HepG2 (cell line): Measurements from ENCODE around the gene ARPC1A. TPM values are rescaled to one million over a fixed set of nuclear protein-coding genes. Genes with fewer than 3 reads are reported as not detected.

ENCODE experiments used
- ATAC-seq: fragments of 200-7000 bp; cut with Tn5 transposase; 3 replicates; pipeline ENCODE4 v1.9.1; 2020; ENCODE audit warnings: mild to moderate bottlenecking, moderate library complexity
- BruUV-seq: library from RNA; stranded (reverse); fragments of 400-500 nt; replicated peaks from 2 replicates; lab custom pipeline; 2021; lab: Mats Ljungman, UMichigan
- CTCF ChIA-PET: fragments of 300-600 bp; formaldehyde crosslinking; extraction: SDS; loops from one replicate; lab custom pipeline; 2021; ENCODE audit warnings: low total read pairs, inconsistent platforms, low intra/inter-chr PET ratio; lab: Yijun Ruan, JAX
- POLR2A ChIA-PET: fragments of 350-600 bp; sonication (Branson Sonifier 250); formaldehyde crosslinking; loops from one replicate; lab custom pipeline; 2020; ENCODE audit warnings: antibody characterized with exemption, inconsistent platforms; lab: Yijun Ruan, JAX
- DNase-seq: peaks from one replicate; pipeline ENCODE4 v3.0.0-alpha.2; 2015; ENCODE audit warnings: low spot score
- FAIRE-seq: peaks from 3 replicates; lab custom pipeline; 2011; peaks lifted over from hg19 to GRCh38; lab: Jason Lieb, UNC
- H2AFZ ChIP-seq: one replicate; pipeline ENCODE4 v1.6.1; 2011; ENCODE audit warnings: low read length, inconsistent platforms
- H3K27ac ChIP-seq: fragments of 300-600 bp; 3 replicates; pipeline ENCODE4 v1.8.0; 2011; ENCODE audit warnings: mixed run types, mild to moderate bottlenecking, mixed read lengths, low read length, inconsistent platforms; ENCODE audit not compliant: insufficient read depth; ENCODE audit errors: extremely low read length
- H3K27me3 ChIP-seq, 2 experiments: fragments of 200-600 bp in 1 of 2; 2 replicates in 1 of 2; 3 replicates in 1 of 2; pipeline versions ENCODE4 v1.6.0 to v1.8.0; 2011; ENCODE audit warnings: low read length in 2 of 2, mild to moderate bottlenecking in 2 of 2, moderate library complexity in 2 of 2, inconsistent platforms in 1 of 2; ENCODE audit not compliant: insufficient read depth in 2 of 2, control insufficient read depth in 1 of 2
- H3K36me3 ChIP-seq, 2 experiments: fragments of 200-600 bp in 1 of 2; replicated peaks in 1 of 2; 2 replicates in 1 of 2; 3 replicates in 1 of 2; pipeline versions ENCODE4 v1.5.1 to v1.8.0; 2011; ENCODE audit warnings: low read length in 2 of 2, inconsistent platforms in 1 of 2; ENCODE audit not compliant: insufficient read depth in 2 of 2, control insufficient read depth in 1 of 2
- H3K4me1 ChIP-seq: 2 replicates; pipeline ENCODE4 v1.5.1; 2012; ENCODE audit warnings: low read length, inconsistent platforms; ENCODE audit not compliant: insufficient read depth
- H3K4me2 ChIP-seq: 2 replicates; pipeline ENCODE4 v1.6.0; 2011; ENCODE audit warnings: low read depth, low read length, inconsistent platforms
- H3K4me3 ChIP-seq, 3 experiments: fragments of 200-600 bp in 1 of 3; sonication (generic), shearing (Covaris generic) in 1 of 3; replicated peaks in 1 of 3; 2 replicates each; pipeline ENCODE4 v1.5.1; 2011 to 2016; ENCODE audit warnings: low read length in 3 of 3, inconsistent platforms in 2 of 3, low read depth in 2 of 3, mild to moderate bottlenecking in 2 of 3, control low read depth in 1 of 3, mixed read lengths in 1 of 3; ENCODE audit not compliant: insufficient read depth in 1 of 3
- H3K79me2 ChIP-seq: one replicate; pipeline ENCODE4 v1.6.1; 2011; ENCODE audit warnings: low read length, inconsistent platforms; ENCODE audit not compliant: insufficient read depth
- H3K9ac ChIP-seq: 2 replicates; pipeline ENCODE4 v1.6.0; 2011; ENCODE audit warnings: mild to moderate bottlenecking, low read depth, low read length, inconsistent platforms; ENCODE audit not compliant: insufficient read depth
- H3K9me3 ChIP-seq: 2 replicates; pipeline ENCODE4 v1.5.1; 2012; ENCODE audit warnings: mild to moderate bottlenecking, low read length
- H4K20me1 ChIP-seq: 2 replicates; pipeline ENCODE4 v1.6.0; 2011; ENCODE audit warnings: inconsistent platforms, mild to moderate bottlenecking, low read length, moderate library complexity; ENCODE audit not compliant: insufficient read depth
- CEBPZ ChIP-seq: IDR thresholded peaks from 2 replicates; pipeline ENCODE4 v1.6.1; 2012; ENCODE audit warnings: low read length, improper control_type of control experiment
- GZF1 ChIP-seq: sonication (generic); formaldehyde crosslinking; IDR thresholded peaks from 2 replicates; pipeline ENCODE4 v1.5.1; 2020; ENCODE audit warnings: mild to moderate bottlenecking, missing genetic modification reagents
- IRF1 ChIP-seq: sonication (generic); formaldehyde crosslinking; IDR thresholded peaks from 2 replicates; pipeline ENCODE4 v1.4.0; 2020; ENCODE audit warnings: low read depth, mild to moderate bottlenecking, missing genetic modification reagents
- JUND ChIP-seq: sonication (generic); formaldehyde crosslinking; IDR thresholded peaks from 2 replicates; pipeline ENCODE4 v1.8.0; 2022; ENCODE audit warnings: mild to moderate bottlenecking, missing genetic modification reagents
- MAFF ChIP-seq: IDR thresholded peaks from 2 replicates; pipeline ENCODE4 v1.6.1; 2011; ENCODE audit warnings: low read depth, low read length, improper control_type of control experiment
- MAFK ChIP-seq, 2 experiments: IDR thresholded peaks in 1 of 2; conservative IDR thresholded peaks in 1 of 2; 2 replicates each; pipeline ENCODE4 v1.6.1; 2011; ENCODE audit warnings: improper control_type of control experiment in 2 of 2, low read length in 2 of 2
- MATR3 ChIP-seq: sonication (generic); formaldehyde crosslinking; IDR thresholded peaks from 2 replicates; pipeline ENCODE4 v1.4.0; 2020; ENCODE audit warnings: missing genetic modification reagents
- WGBS: methylation state at CpG from one replicate; pipeline ENCODE4 v1.1.6; 2017; ENCODE audit warnings: low lambda C conversion rate; 5-methylcytosine and 5-hydroxymethylcytosine counted together
- in situ Hi-C: cut with HindIII; loops from 2 replicates; pipeline ENCODE4 v1.10.0; 2017; ENCODE audit warnings: low pct_unique_long_range_greater_than_20kb; ENCODE audit not compliant: extremely low pct_ligation_motif_present
- intact Hi-C: fragments of 100-400 bp; cut with micrococcal nuclease; formaldehyde crosslinking; loops from one replicate; pipeline ENCODE4 v1.10.0; 2022; ENCODE audit not compliant: unreplicated experiment
- polyA plus RNA-seq, 8 experiments: library from polyadenylated mRNA; depleted of rRNA in 3 of 8; stranded (reverse) in 7 of 8; unstranded in 1 of 8; fragments of >200 nt; fragmentation: Illumina TruSeq in 4 of 8; extraction: Trizol in 4 of 8; gene quantifications; 2 replicates each; pipeline versions ENCODE4 v1.2.1 to v1.2.3, GENCODE V29; 2011 to 2016; ENCODE audit warnings: low read depth in 4 of 8, missing spikeins in 1 of 8, mixed read lengths in 1 of 8; ENCODE audit not compliant: insufficient read depth in 1 of 8
- total RNA-seq, 5 experiments: library from RNA; depleted of rRNA; stranded (reverse); fragments of >200 nt; fragmentation: Illumina TruSeq; extraction: Trizol; gene quantifications; 2 replicates each; pipeline ENCODE4 v1.2.3, GENCODE V29; 2016; ENCODE audit warnings: low read depth in 1 of 5

The ARPC1A gene
- total and polyA plus RNA-seq, 2 of the 13 experiments (the other 11 are each of a cell fraction or from before 2014, with no cell fraction given) = 44.3 to 88.5 TPM

- Histone ChIP-seq H3K4me2 (no peak overlapping the region), H3K4me3 (no peak overlapping the region), H3K9ac (no peak overlapping the region), H3K4me1 (no peaks in the 10 kb centered on the region), H3K9me3 (no peaks in the 10 kb centered on the region), H4K20me1 (no peaks in the 10 kb centered on the region), H3K27ac (no peak overlapping the region), H3K79me2 (no peaks in the 10 kb centered on the region), H3K27me3 (no peaks in the 10 kb centered on the region), H2AFZ (no peak overlapping the region), H3K36me3 (peaks cover 21 to 63% of the 10 kb centered on the region in 2 experiments; a peak in 4 of 5 replicates)
- WGBS = 98% methylated on average over 7 of the region's 7 CpGs
- DNase-seq (no peak), ATAC-seq (no peak), FAIRE-seq (no peak)
- TF ChIP-seq JUND (CRISPR knock-in tag) (no peak), MATR3 (CRISPR knock-in tag) (no peak), GZF1 (CRISPR knock-in tag) (no peak), CEBPZ (no peak), IRF1 (CRISPR knock-in tag) (no peak), MAFK (conservative IDR thresholded peaks at IDR 0.05 in 1 of 2, IDR thresholded peaks at IDR 0.05 in 1 of 2; ENCODE audit: low read length in 2 of 2) (peak; percentile 63 to 77), MAFF (peak; percentile 70)
- ChIA-PET CTCF (no interaction called here), POLR2A (no interaction called here)
- intact Hi-C loops = no loop called here
- in situ Hi-C loops = no loop called here
- BruUV-seq = no TSS peak
Measured at GRCh38 chr7:99355098-99355497, 29.4 kb downstream of the ARPC1A start.
